HL-60 (cell line): Measurements from ENCODE around the gene SBK1.

Experiments used
- TF ChIP-seq, protein P1 (sequence below): IDR thresholded peaks from 2 replicates; pipeline ENCODE4 v1.6.1; 2012; ENCODE audit warnings: low read depth; ENCODE audit not compliant: insufficient replicate concordance
- TF ChIP-seq, protein P2 (sequence below): IDR thresholded peaks from one replicate; pipeline ENCODE4 v1.5.1; 2011; ENCODE audit warnings: low read length, control low read depth, inconsistent platforms; ENCODE audit not compliant: insufficient read depth

DNA sequence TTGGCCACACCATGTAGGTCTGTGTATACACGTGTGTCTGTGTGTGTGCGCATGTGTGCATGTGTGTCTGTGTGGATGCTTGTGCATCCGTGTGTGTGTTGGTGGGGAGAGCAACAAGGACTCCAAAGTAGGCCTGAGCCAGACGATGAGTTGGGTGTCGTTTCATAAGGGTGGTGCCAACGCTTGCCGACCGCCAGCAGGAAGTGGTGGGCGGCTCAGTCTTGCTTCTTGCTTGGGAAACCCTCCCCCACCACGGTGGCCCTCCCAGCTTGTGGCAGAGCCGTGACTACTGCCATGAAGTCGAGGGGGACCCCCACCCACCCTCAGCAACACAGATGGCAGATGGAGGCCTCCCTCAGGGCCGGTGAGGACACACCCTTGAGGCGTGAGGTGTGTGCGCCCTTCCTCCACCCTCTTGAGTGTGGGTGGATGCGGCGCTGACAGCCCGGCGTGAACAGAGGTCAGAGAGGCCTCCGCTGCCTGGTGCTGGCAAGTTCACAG lies 17.5 kb downstream of the SBK1 start:
- TF ChIP-seq, protein P1, sequence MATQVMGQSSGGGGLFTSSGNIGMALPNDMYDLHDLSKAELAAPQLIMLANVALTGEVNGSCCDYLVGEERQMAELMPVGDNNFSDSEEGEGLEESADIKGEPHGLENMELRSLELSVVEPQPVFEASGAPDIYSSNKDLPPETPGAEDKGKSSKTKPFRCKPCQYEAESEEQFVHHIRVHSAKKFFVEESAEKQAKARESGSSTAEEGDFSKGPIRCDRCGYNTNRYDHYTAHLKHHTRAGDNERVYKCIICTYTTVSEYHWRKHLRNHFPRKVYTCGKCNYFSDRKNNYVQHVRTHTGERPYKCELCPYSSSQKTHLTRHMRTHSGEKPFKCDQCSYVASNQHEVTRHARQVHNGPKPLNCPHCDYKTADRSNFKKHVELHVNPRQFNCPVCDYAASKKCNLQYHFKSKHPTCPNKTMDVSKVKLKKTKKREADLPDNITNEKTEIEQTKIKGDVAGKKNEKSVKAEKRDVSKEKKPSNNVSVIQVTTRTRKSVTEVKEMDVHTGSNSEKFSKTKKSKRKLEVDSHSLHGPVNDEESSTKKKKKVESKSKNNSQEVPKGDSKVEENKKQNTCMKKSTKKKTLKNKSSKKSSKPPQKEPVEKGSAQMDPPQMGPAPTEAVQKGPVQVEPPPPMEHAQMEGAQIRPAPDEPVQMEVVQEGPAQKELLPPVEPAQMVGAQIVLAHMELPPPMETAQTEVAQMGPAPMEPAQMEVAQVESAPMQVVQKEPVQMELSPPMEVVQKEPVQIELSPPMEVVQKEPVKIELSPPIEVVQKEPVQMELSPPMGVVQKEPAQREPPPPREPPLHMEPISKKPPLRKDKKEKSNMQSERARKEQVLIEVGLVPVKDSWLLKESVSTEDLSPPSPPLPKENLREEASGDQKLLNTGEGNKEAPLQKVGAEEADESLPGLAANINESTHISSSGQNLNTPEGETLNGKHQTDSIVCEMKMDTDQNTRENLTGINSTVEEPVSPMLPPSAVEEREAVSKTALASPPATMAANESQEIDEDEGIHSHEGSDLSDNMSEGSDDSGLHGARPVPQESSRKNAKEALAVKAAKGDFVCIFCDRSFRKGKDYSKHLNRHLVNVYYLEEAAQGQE = no peak
- TF ChIP-seq, protein P2, sequence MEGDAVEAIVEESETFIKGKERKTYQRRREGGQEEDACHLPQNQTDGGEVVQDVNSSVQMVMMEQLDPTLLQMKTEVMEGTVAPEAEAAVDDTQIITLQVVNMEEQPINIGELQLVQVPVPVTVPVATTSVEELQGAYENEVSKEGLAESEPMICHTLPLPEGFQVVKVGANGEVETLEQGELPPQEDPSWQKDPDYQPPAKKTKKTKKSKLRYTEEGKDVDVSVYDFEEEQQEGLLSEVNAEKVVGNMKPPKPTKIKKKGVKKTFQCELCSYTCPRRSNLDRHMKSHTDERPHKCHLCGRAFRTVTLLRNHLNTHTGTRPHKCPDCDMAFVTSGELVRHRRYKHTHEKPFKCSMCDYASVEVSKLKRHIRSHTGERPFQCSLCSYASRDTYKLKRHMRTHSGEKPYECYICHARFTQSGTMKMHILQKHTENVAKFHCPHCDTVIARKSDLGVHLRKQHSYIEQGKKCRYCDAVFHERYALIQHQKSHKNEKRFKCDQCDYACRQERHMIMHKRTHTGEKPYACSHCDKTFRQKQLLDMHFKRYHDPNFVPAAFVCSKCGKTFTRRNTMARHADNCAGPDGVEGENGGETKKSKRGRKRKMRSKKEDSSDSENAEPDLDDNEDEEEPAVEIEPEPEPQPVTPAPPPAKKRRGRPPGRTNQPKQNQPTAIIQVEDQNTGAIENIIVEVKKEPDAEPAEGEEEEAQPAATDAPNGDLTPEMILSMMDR = no peak
